Neural progenitor cell (in vitro differentiated cells): Measurements from ENCODE around the gene SGCD. TPM values are rescaled to one million over a fixed set of nuclear protein-coding genes. Genes with fewer than 3 reads are reported as not detected.

Experiments used
- DNase-seq: peaks from one replicate; pipeline ENCODE4 v3.0.0-alpha.2; 2016; ENCODE audit warnings: low spot score
- H2AFZ ChIP-seq: fragments of 200-600 bp; sonication (generic); replicated peaks from 2 replicates; pipeline ENCODE4 v1.6.1; 2016; ENCODE audit warnings: antibody characterized with exemption
- H3F3A ChIP-seq: fragments of 200-600 bp; sonication (generic); 2 replicates; pipeline ENCODE4 v1.6.1; 2016; ENCODE audit warnings: antibody characterized with exemption, low read depth
- H3K27ac ChIP-seq: fragments of 200-600 bp; sonication (generic); 2 replicates; pipeline ENCODE4 v1.5.1; 2016; ENCODE audit warnings: mild to moderate bottlenecking
- H3K27me3 ChIP-seq: fragments of 200-600 bp; sonication (generic); 2 replicates; pipeline ENCODE4 v1.6.1; 2016; ENCODE audit warnings: mild to moderate bottlenecking, moderate library complexity
- H3K36me3 ChIP-seq: fragments of 200-600 bp; sonication (generic); 2 replicates; pipeline ENCODE4 v1.5.1; 2016
- H3K4me1 ChIP-seq: fragments of 200-600 bp; sonication (generic); 2 replicates; pipeline ENCODE4 v1.6.1; 2016; ENCODE audit warnings: mixed run types
- H3K4me2 ChIP-seq: fragments of 200-600 bp; sonication (generic); 2 replicates; pipeline ENCODE4 v1.6.1; 2016
- H3K4me3 ChIP-seq: fragments of 200-600 bp; sonication (generic); 2 replicates; pipeline ENCODE4 v1.5.1; 2016
- H3K79me2 ChIP-seq: fragments of 200-600 bp; sonication (generic); 2 replicates; pipeline ENCODE4 v1.6.1; 2016; ENCODE audit warnings: low read depth
- H3K9ac ChIP-seq: fragments of 200-600 bp; sonication (generic); 2 replicates; pipeline ENCODE4 v1.6.1; 2016
- H3K9me3 ChIP-seq: fragments of 200-600 bp; sonication (generic); 2 replicates; pipeline ENCODE4 v1.5.1; 2016; ENCODE audit warnings: low read depth
- H4K20me1 ChIP-seq: fragments of 200-600 bp; sonication (generic); 2 replicates; pipeline ENCODE4 v1.6.1; 2016; ENCODE audit warnings: low read depth
- H3K27ac Mint-ChIP-seq: 3 replicates; pipeline ENCODE4 v1.8.0; 2021; ENCODE audit warnings: mixed read lengths
- H3K27me3 Mint-ChIP-seq: 2 replicates; pipeline ENCODE4 v1.8.0; 2022; ENCODE audit warnings: low read depth, mild to moderate bottlenecking, inconsistent platforms, moderate library complexity, mixed read lengths; ENCODE audit not compliant: insufficient read depth
- H3K36me3 Mint-ChIP-seq: 3 replicates; pipeline ENCODE4 v1.8.0; 2021; ENCODE audit warnings: mixed read lengths
- H3K4me1 Mint-ChIP-seq: 3 replicates; pipeline ENCODE4 v1.8.0; 2021; ENCODE audit warnings: mixed read lengths
- H3K4me3 Mint-ChIP-seq: 3 replicates; pipeline ENCODE4 v1.8.0; 2021; ENCODE audit warnings: mild to moderate bottlenecking, moderate library complexity, mixed read lengths
- H3K9me3 Mint-ChIP-seq: 3 replicates; pipeline ENCODE4 v1.8.0; 2020; ENCODE audit warnings: mixed read lengths
- CTCF ChIP-seq: fragments of 200-600 bp; sonication (generic); IDR thresholded peaks from 2 replicates; pipeline ENCODE4 v1.5.1; 2017; ENCODE audit warnings: antibody characterized with exemption, mild to moderate bottlenecking
- EZH2 ChIP-seq: fragments of 200-600 bp; sonication (generic); IDR thresholded peaks from 2 replicates; pipeline ENCODE4 v1.6.1; 2017; ENCODE audit warnings: antibody characterized with exemption, mild to moderate bottlenecking, moderate library complexity
- EZH2phosphoT487 ChIP-seq: fragments of 200-600 bp; sonication (generic); IDR thresholded peaks from 2 replicates; pipeline ENCODE4 v1.6.1; 2017; ENCODE audit warnings: antibody characterized with exemption
- total RNA-seq: library from RNA; depleted of rRNA; stranded (reverse); fragments of >200 nt; gene quantifications from 2 replicates; pipeline ENCODE4 v1.2.3, GENCODE V29; 2015; ENCODE audit warnings: low replicate concordance

SGCD gene
- total RNA-seq, 1 donor from 2014 or later: not detected

GRCh38 chr5:156414391-156414790, 87.4 kb downstream of the SGCD start:
- DNase-seq: no peak
- Mint-ChIP-seq H3K4me3 (no peak overlapping the region), H3K27me3 (no peaks in the 10 kb centered on the region), H3K36me3 (no peaks in the 10 kb centered on the region), H3K27ac (no peak overlapping the region), H3K9me3 (no peaks in the 10 kb centered on the region), H3K4me1 (peaks cover 14% of the 10 kb centered on the region)
- Histone ChIP-seq H3K4me1 (peaks cover 5% of the 10 kb centered on the region), H3K9me3 (no peaks in the 10 kb centered on the region), H3K27ac (no peak overlapping the region), H4K20me1 (no peaks in the 10 kb centered on the region), H2AFZ (no peak overlapping the region), H3K9ac (no peak overlapping the region), H3K36me3 (no peaks in the 10 kb centered on the region), H3K4me3 (no peak overlapping the region), H3K4me2 (no peak overlapping the region), H3K27me3 (no peaks in the 10 kb centered on the region), H3F3A (no peaks in the 10 kb centered on the region), H3K79me2 (no peaks in the 10 kb centered on the region)
- TF ChIP-seq EZH2 (no peak), EZH2phosphoT487 (no peak), CTCF (no peak)

GRCh38 chr5:156419661-156420060, 92.7 kb downstream of the SGCD start:
- H3K4me2 ChIP-seq: no peak overlapping the region
- no peaks in the 10 kb centered on the region for H4K20me1 ChIP-seq
- Mint-ChIP-seq H3K27me3 (no peaks in the 10 kb centered on the region), H3K4me3 (no peak overlapping the region), H3K9me3 (no peaks in the 10 kb centered on the region), H3K4me1 (peaks cover 19% of the 10 kb centered on the region), H3K36me3 (no peaks in the 10 kb centered on the region), H3K27ac (peak overlapping the region; percentile 35)
- no peaks in the 10 kb centered on the region for H3K79me2 ChIP-seq
- no peak overlapping the region for H3K4me3 ChIP-seq
- no peak overlapping the region for H3K27ac ChIP-seq
- no peak overlapping the region for H3K9ac ChIP-seq
- DNase-seq: no peak
- no peaks in the 10 kb centered on the region for H3K4me1 ChIP-seq
- TF ChIP-seq EZH2: no peak
- H3K36me3 ChIP-seq: no peaks in the 10 kb centered on the region
- no peaks in the 10 kb centered on the region for H3K9me3 ChIP-seq
- H3F3A ChIP-seq: no peaks in the 10 kb centered on the region
- H3K27me3 ChIP-seq: no peaks in the 10 kb centered on the region
- no peak overlapping the region for H2AFZ ChIP-seq

GRCh38 chr5:156420665-156421064, 93.7 kb downstream of the SGCD start:
- H3K27me3 ChIP-seq: no peaks in the 10 kb centered on the region
- H3K27ac ChIP-seq: no peak overlapping the region
- H3K4me1 ChIP-seq: no peaks in the 10 kb centered on the region
- no peaks in the 10 kb centered on the region for H3K9me3 Mint-ChIP-seq
- no peaks in the 10 kb centered on the region for H3K9me3 ChIP-seq
- no peak for DNase-seq
- H2AFZ ChIP-seq: no peak overlapping the region
- no peaks in the 10 kb centered on the region for H3K79me2 ChIP-seq
- H3K4me3 Mint-ChIP-seq: no peak overlapping the region
- TF ChIP-seq EZH2phosphoT487 (no peak), EZH2 (no peak)
- no peak overlapping the region for H3K4me2 ChIP-seq
- H3K27ac Mint-ChIP-seq: no peak overlapping the region
- H3K4me3 ChIP-seq: no peak overlapping the region
- no peak overlapping the region for H3K9ac ChIP-seq
- peaks cover 19% of the 10 kb centered on the region for H3K4me1 Mint-ChIP-seq
- H3F3A ChIP-seq: no peaks in the 10 kb centered on the region
- H3K27me3 Mint-ChIP-seq: peaks cover 2% of the 10 kb centered on the region
- H4K20me1 ChIP-seq: no peaks in the 10 kb centered on the region
- no peaks in the 10 kb centered on the region for H3K36me3 ChIP-seq
- no peaks in the 10 kb centered on the region for H3K36me3 Mint-ChIP-seq

GRCh38 chr5:156421798-156422197, 94.8 kb downstream of the SGCD start:
- H3K9me3 Mint-ChIP-seq: peaks cover under 1% of the 10 kb centered on the region
- Histone ChIP-seq H3K27me3 (no peaks in the 10 kb centered on the region), H3K4me2 (no peak overlapping the region), H3K4me3 (no peak overlapping the region), H4K20me1 (no peaks in the 10 kb centered on the region), H2AFZ (no peak overlapping the region), H3F3A (no peaks in the 10 kb centered on the region), H3K9me3 (no peaks in the 10 kb centered on the region), H3K27ac (no peak overlapping the region), H3K4me1 (no peaks in the 10 kb centered on the region), H3K36me3 (no peaks in the 10 kb centered on the region), H3K9ac (no peak overlapping the region), H3K79me2 (no peaks in the 10 kb centered on the region)
- no peak overlapping the region for H3K4me3 Mint-ChIP-seq
- peaks cover 2% of the 10 kb centered on the region for H3K27me3 Mint-ChIP-seq
- no peak overlapping the region for H3K27ac Mint-ChIP-seq
- DNase-seq: no peak
- H3K4me1 Mint-ChIP-seq: peaks cover 19% of the 10 kb centered on the region
- no peaks in the 10 kb centered on the region for H3K36me3 Mint-ChIP-seq
- TF ChIP-seq EZH2: no peak
- no peak for TF ChIP-seq CTCF
- TF ChIP-seq EZH2phosphoT487: no peak
